ENCODE measurements around the gene IFITM5. TPM values are rescaled to one million over a fixed set of nuclear protein-coding genes. Genes with fewer than 3 reads are reported as not detected.
"Not testable (repeated sequence)": the region's sequence is repeated elsewhere in the genome, so short reads cannot be mapped to it uniquely, and the experiment has no call there.

IFITM5 gene
- total and polyA plus RNA-seq, 9 of the 15 experiments (the other 6 are each of a cell fraction or from before 2014, with no cell fraction given), result 0.19 TPM; not detected in 8

- TF ChIP-seq CREB1 (IDR thresholded peaks at IDR 0.05) (0 out of 2 replicates have a peak, but pooled peaks have one; percentile 47), SMARCA4 (IDR thresholded peaks at IDR 0.05) (0 out of 2 replicates have a peak, but pooled peaks have one; percentile 11), SOX6 (IDR thresholded peaks at IDR 0.05) (peak; percentile 39), ADNP (tag; IDR thresholded peaks at IDR 0.05) (peak; percentile 82), ETV5 (CRISPR knock-in tag; IDR thresholded peaks at IDR 0.05; ENCODE audit: low read depth) (0 out of 2 replicates have a peak, but pooled peaks have one; percentile 3), FOXP1 (CRISPR knock-in tag; IDR thresholded peaks at IDR 0.05) (peak; percentile 88; the same call in 1 of the 2 replicates), DPF2 (IDR thresholded peaks at IDR 0.05) (peak; percentile 32; the same call in 1 of the 2 replicates), SMARCE1 (IDR thresholded peaks at IDR 0.05) (0 out of 2 replicates have a peak, but pooled peaks have one; percentile 35), TFAP4 (CRISPR knock-in tag; IDR thresholded peaks at IDR 0.05; ENCODE audit: borderline replicate concordance) (peak; percentile 99), BRD9 (IDR thresholded peaks at IDR 0.05; ENCODE audit: low read depth, partially characterized antibody) (peak; percentile 14), NFRKB (IDR thresholded peaks at IDR 0.05; ENCODE audit: low read depth) (peak; percentile 78; the same call in 1 of the 2 replicates), MYNN (IDR thresholded peaks at IDR 0.05) (peak; percentile 50; the same call in 1 of the 2 replicates), ETV1 (tag; conservative IDR thresholded peaks at IDR 0.05; ENCODE audit: low read depth) (peak; percentile 79), MLLT1 (IDR thresholded peaks at IDR 0.05) (peak in 1 of 2 experiments; percentile 7; a peak in 1 of 4 replicates), RAD21 (CRISPR knock-in tag; conservative IDR thresholded peaks at IDR 0.05 in 1 of 2, IDR thresholded peaks at IDR 0.05 in 1 of 2) (peak; percentile 16 to 35; a peak in 2 of 4 replicates), CREM (IDR thresholded peaks at IDR 0.05; ENCODE audit: low read depth) (peak; percentile 86), GABPA (tag; conservative IDR thresholded peaks at IDR 0.05; ENCODE audit: low read depth) (peak; percentile 29; the same call in 1 of the 2 replicates), FOXJ2 (tag; IDR thresholded peaks at IDR 0.05) (peak; percentile 76; the same call in 1 of the 2 replicates)
- not testable (repeated sequence) for TF ChIP-seq CREB1, MYNN (CRISPR knock-in tag; IDR thresholded peaks at IDR 0.05)
These were observed 30.6 kb downstream of the IFITM5 start (continued) for GRCh38 chr11:268716-269145.

All from K562 (cell line).